ENCODE data around the gene ABCB4. TPM values are rescaled to one million over a fixed set of nuclear protein-coding genes. Genes with fewer than 3 reads are reported as not detected.

ABCB4 gene
- polyA plus RNA-seq, 3 donors = 2.0 to 2.2 (median 2.1) TPM

DNA sequence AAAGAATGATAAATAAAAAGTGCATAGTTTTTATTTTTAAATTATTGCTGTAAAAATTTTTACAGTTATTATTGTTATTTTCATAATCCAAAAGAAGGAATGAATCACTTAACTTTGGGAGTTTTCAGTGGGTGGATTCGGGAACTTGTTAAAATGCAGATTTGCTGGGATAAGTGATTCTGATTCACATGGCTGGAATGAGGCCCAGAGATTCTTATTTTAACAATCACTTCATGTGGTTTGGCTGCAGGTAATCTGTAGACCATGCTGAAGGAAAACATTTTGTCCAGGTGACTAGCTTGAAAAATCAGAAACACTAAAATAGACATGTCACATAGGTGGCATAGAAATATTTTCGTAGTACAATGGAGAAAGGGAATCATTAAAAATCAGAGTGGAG lies 116.1 kb downstream of the ABCB4 start:
- DNase-seq (ENCODE audit: low read depth in 3 of 3, low spot score in 2 of 3) = no peak

DNA sequence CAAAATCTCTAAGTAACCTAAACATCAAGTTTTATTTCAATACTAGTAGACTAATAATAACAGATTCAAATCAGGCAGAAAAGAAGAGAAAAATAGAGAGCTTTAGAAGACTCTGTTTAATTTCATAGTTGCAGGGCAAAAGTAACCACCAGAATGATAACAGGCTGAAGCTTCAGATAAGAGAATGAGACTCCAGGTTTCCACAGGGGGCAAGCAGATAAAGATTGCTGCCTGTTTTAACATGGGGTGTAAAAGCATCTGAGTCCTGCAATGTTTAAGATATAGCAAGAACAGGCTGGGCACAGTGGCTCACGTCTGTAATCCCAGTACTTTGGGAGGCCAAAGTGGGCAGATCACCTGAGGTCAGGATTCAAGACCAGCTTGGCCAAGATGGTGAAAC lies 119.0 kb downstream of the ABCB4 start:
- no peak for DNase-seq (ENCODE audit: low read depth in 3 of 3, low spot score in 2 of 3)

DNA sequence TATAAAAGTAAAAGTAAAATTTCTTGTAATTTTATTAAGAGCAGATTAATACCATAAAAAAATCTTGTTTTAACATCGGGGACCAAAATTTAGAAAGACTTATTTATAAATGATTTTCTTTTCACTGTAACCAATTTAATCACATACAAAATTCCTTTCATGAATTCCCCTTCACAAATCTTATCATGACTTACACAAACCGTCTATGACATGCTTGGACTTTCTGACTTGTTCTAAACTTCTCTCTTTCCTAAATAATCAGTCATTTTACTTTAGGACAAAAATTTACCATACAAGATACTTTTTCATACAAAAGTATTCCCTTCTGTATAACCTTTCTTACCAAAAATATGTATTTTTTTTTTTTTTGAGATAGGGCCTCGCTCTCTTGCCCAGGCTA lies 120.7 kb downstream of the ABCB4 start:
- no peak for DNase-seq (ENCODE audit: low read depth in 3 of 3, low spot score in 2 of 3)

Other genes starting within 250 kb of the ABCB4 start
- gene CROT, start 130.0 kb downstream of the ABCB4 start, polyA plus RNA-seq (ENCODE audit: insufficient read length in 3 of 3) = 10 to 100 TPM; 30.8 to 35.3 (median 34.9) TPM
- 10 to 100 TPM; 21.1 to 24.4 (median 22.1) TPM for gene ABCB1, start 125.2 kb upstream of the ABCB4 start, polyA plus RNA-seq (ENCODE audit: insufficient read length in 3 of 3)
- 1 to 10 TPM; 1.1 to 1.4 (median 1.4) TPM for gene RUNDC3B, start 152.7 kb upstream of the ABCB4 start, polyA plus RNA-seq (ENCODE audit: insufficient read length in 3 of 3)

All from right renal cortex interstitium (tissue), 3 donors.